DMS53 treated with DMSO at 0.1 percent for 48 hours (cell line): ENCODE measurements around the gene UGT2B17.

Experiments used
- DNase-seq: peaks from one replicate; lab custom pipeline; 2025; ENCODE audit not compliant: unreplicated experiment; lab: John Stamatoyannopoulos, UW

UGT2B17 gene

DNA sequence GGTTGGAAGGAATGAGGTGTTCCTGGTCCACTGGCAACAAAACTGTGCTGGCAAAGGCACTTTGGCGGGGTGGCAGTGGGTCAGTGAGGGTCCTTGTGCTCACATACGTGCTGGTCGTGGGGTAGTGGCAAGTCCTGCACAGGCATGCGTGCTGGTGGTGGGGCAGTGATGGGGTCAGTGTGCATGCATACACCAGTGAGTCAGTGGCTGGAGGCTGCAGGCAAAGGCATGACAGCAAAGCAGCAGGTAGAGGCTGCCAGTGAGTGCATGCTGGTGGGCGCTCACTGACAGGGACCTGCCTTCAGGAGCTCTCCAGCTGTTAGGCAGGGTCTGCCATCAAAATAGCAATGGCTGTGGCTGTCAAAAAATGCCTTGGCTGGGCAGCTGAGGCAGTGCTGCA lies 86.8 kb downstream of the UGT2B17 start:
- DNase-seq: no peak
